HepG2 (cell line): ENCODE data around the gene ZFPL1. TPM values are rescaled to one million over a fixed set of nuclear protein-coding genes. Genes with fewer than 3 reads are reported as not detected.

Source experiments
- ATAC-seq: fragments of 200-7000 bp; cut with Tn5 transposase; 3 replicates; pipeline ENCODE4 v1.9.1; 2020; ENCODE audit warnings: mild to moderate bottlenecking, moderate library complexity
- BruUV-seq: library from RNA; stranded (reverse); fragments of 400-500 nt; replicated peaks from 2 replicates; lab custom pipeline; 2021; lab: Mats Ljungman, UMichigan
- CTCF ChIA-PET: fragments of 300-600 bp; formaldehyde crosslinking; extraction: SDS; loops from one replicate; lab custom pipeline; 2021; ENCODE audit warnings: low total read pairs, inconsistent platforms, low intra/inter-chr PET ratio; lab: Yijun Ruan, JAX
- POLR2A ChIA-PET: fragments of 350-600 bp; sonication (Branson Sonifier 250); formaldehyde crosslinking; loops from one replicate; lab custom pipeline; 2020; ENCODE audit warnings: antibody characterized with exemption, inconsistent platforms; lab: Yijun Ruan, JAX
- DNase-seq: peaks from one replicate; pipeline ENCODE4 v3.0.0-alpha.2; 2015; ENCODE audit warnings: low spot score
- FAIRE-seq: peaks from 3 replicates; lab custom pipeline; 2011; peaks lifted over from hg19 to GRCh38; lab: Jason Lieb, UNC
- H2AFZ ChIP-seq: one replicate; pipeline ENCODE4 v1.6.1; 2011; ENCODE audit warnings: low read length, inconsistent platforms
- H3K27ac ChIP-seq: fragments of 300-600 bp; 3 replicates; pipeline ENCODE4 v1.8.0; 2011; ENCODE audit warnings: mixed run types, mild to moderate bottlenecking, mixed read lengths, low read length, inconsistent platforms; ENCODE audit not compliant: insufficient read depth; ENCODE audit errors: extremely low read length
- H3K27me3 ChIP-seq, 2 experiments: fragments of 200-600 bp in 1 of 2; 2 replicates in 1 of 2; 3 replicates in 1 of 2; pipeline versions ENCODE4 v1.6.0 to v1.8.0; 2011; ENCODE audit warnings: low read length in 2 of 2, mild to moderate bottlenecking in 2 of 2, moderate library complexity in 2 of 2, inconsistent platforms in 1 of 2; ENCODE audit not compliant: insufficient read depth in 2 of 2, control insufficient read depth in 1 of 2
- H3K36me3 ChIP-seq, 2 experiments: fragments of 200-600 bp in 1 of 2; replicated peaks in 1 of 2; 2 replicates in 1 of 2; 3 replicates in 1 of 2; pipeline versions ENCODE4 v1.5.1 to v1.8.0; 2011; ENCODE audit warnings: low read length in 2 of 2, inconsistent platforms in 1 of 2; ENCODE audit not compliant: insufficient read depth in 2 of 2, control insufficient read depth in 1 of 2
- H3K4me1 ChIP-seq: 2 replicates; pipeline ENCODE4 v1.5.1; 2012; ENCODE audit warnings: low read length, inconsistent platforms; ENCODE audit not compliant: insufficient read depth
- H3K4me2 ChIP-seq: 2 replicates; pipeline ENCODE4 v1.6.0; 2011; ENCODE audit warnings: low read depth, low read length, inconsistent platforms
- H3K4me3 ChIP-seq, 3 experiments: fragments of 200-600 bp in 1 of 3; sonication (generic), shearing (Covaris generic) in 1 of 3; replicated peaks in 1 of 3; 2 replicates each; pipeline ENCODE4 v1.5.1; 2011 to 2016; ENCODE audit warnings: low read length in 3 of 3, inconsistent platforms in 2 of 3, low read depth in 2 of 3, mild to moderate bottlenecking in 2 of 3, control low read depth in 1 of 3, mixed read lengths in 1 of 3; ENCODE audit not compliant: insufficient read depth in 1 of 3
- H3K79me2 ChIP-seq: one replicate; pipeline ENCODE4 v1.6.1; 2011; ENCODE audit warnings: low read length, inconsistent platforms; ENCODE audit not compliant: insufficient read depth
- H3K9ac ChIP-seq: 2 replicates; pipeline ENCODE4 v1.6.0; 2011; ENCODE audit warnings: mild to moderate bottlenecking, low read depth, low read length, inconsistent platforms; ENCODE audit not compliant: insufficient read depth
- H3K9me3 ChIP-seq: 2 replicates; pipeline ENCODE4 v1.5.1; 2012; ENCODE audit warnings: mild to moderate bottlenecking, low read length
- H4K20me1 ChIP-seq: 2 replicates; pipeline ENCODE4 v1.6.0; 2011; ENCODE audit warnings: inconsistent platforms, mild to moderate bottlenecking, low read length, moderate library complexity; ENCODE audit not compliant: insufficient read depth
- HNF4G ChIP-seq, 2 experiments: sonication (generic) in 1 of 2; formaldehyde crosslinking in 1 of 2; IDR thresholded peaks; 2 replicates each; pipeline versions ENCODE4 v1.4.0 to v1.6.1; 2011 to 2020; ENCODE audit warnings: borderline replicate concordance in 2 of 2, low read depth in 2 of 2, mild to moderate bottlenecking in 2 of 2, low read length in 1 of 2, missing genetic modification reagents in 1 of 2, moderate library complexity in 1 of 2
- KMT2A ChIP-seq: sonication (generic); formaldehyde crosslinking; IDR thresholded peaks from 2 replicates; pipeline ENCODE4 v1.4.0; 2020; ENCODE audit warnings: missing genetic modification reagents
- MED13 ChIP-seq: sonication (generic); formaldehyde crosslinking; IDR thresholded peaks from 2 replicates; pipeline ENCODE4 v1.5.0; 2020; ENCODE audit warnings: missing genetic modification reagents
- TBX2 ChIP-seq: sonication (generic); formaldehyde crosslinking; IDR thresholded peaks from 2 replicates; pipeline ENCODE4 v1.5.0; 2020; ENCODE audit warnings: missing genetic modification reagents, mild to moderate bottlenecking, borderline replicate concordance
- ZFP90 ChIP-seq: sonication (generic); formaldehyde crosslinking; IDR thresholded peaks from 2 replicates; pipeline ENCODE4 v1.8.0; 2022; ENCODE audit warnings: missing genetic modification reagents, mild to moderate bottlenecking, inconsistent platforms, borderline replicate concordance
- ZNF282 ChIP-seq: fragments of 450-650 bp; IDR thresholded peaks from 2 replicates; pipeline ENCODE4 v1.6.1; 2018; ENCODE audit not compliant: partially characterized antibody
- ZNF484 ChIP-seq: sonication (generic); formaldehyde crosslinking; IDR thresholded peaks from 2 replicates; pipeline ENCODE4 v1.5.1; 2020; ENCODE audit warnings: mild to moderate bottlenecking, low read depth, missing genetic modification reagents, borderline replicate concordance
- ZSCAN20 ChIP-seq: sonication (generic); formaldehyde crosslinking; IDR thresholded peaks from 2 replicates; pipeline ENCODE4 v1.4.0; 2020; ENCODE audit warnings: missing genetic modification reagents, mild to moderate bottlenecking, borderline replicate concordance
- WGBS: methylation state at CpG from one replicate; pipeline ENCODE4 v1.1.6; 2017; ENCODE audit warnings: low lambda C conversion rate; 5-methylcytosine and 5-hydroxymethylcytosine counted together
- in situ Hi-C: cut with HindIII; loops from 2 replicates; pipeline ENCODE4 v1.10.0; 2017; ENCODE audit warnings: low pct_unique_long_range_greater_than_20kb; ENCODE audit not compliant: extremely low pct_ligation_motif_present
- intact Hi-C: fragments of 100-400 bp; cut with micrococcal nuclease; formaldehyde crosslinking; loops from one replicate; pipeline ENCODE4 v1.10.0; 2022; ENCODE audit not compliant: unreplicated experiment
- polyA plus RNA-seq, 8 experiments: library from polyadenylated mRNA; depleted of rRNA in 3 of 8; stranded (reverse) in 7 of 8; unstranded in 1 of 8; fragments of >200 nt; fragmentation: Illumina TruSeq in 4 of 8; extraction: Trizol in 4 of 8; gene quantifications; 2 replicates each; pipeline versions ENCODE4 v1.2.1 to v1.2.3, GENCODE V29; 2011 to 2016; ENCODE audit warnings: low read depth in 4 of 8, missing spikeins in 1 of 8, mixed read lengths in 1 of 8; ENCODE audit not compliant: insufficient read depth in 1 of 8
- total RNA-seq, 5 experiments: library from RNA; depleted of rRNA; stranded (reverse); fragments of >200 nt; fragmentation: Illumina TruSeq; extraction: Trizol; gene quantifications; 2 replicates each; pipeline ENCODE4 v1.2.3, GENCODE V29; 2016; ENCODE audit warnings: low read depth in 1 of 5
- TF ChIP-seq, protein P1 (sequence below): sonication (generic); formaldehyde crosslinking; IDR thresholded peaks from 2 replicates; pipeline ENCODE4 v1.8.1; 2022; ENCODE audit warnings: mild to moderate bottlenecking, missing genetic modification reagents
- TF ChIP-seq, protein P2 (sequence below): sonication (generic); formaldehyde crosslinking; IDR thresholded peaks from 2 replicates; pipeline ENCODE4 v1.8.1; 2023; ENCODE audit warnings: mild to moderate bottlenecking, missing genetic modification reagents
- TF ChIP-seq, protein P3 (sequence below): sonication (generic); formaldehyde crosslinking; IDR thresholded peaks from 2 replicates; pipeline ENCODE4 v1.5.0; 2020; ENCODE audit warnings: missing genetic modification reagents
- TF ChIP-seq, protein P4 (sequence below): sonication (generic); formaldehyde crosslinking; IDR thresholded peaks from 2 replicates; pipeline ENCODE4 v1.4.0; 2020; ENCODE audit warnings: missing genetic modification reagents, mild to moderate bottlenecking, borderline replicate concordance

ZFPL1 gene
- total and polyA plus RNA-seq, 2 of the 13 experiments (the other 11 are each of a cell fraction or from before 2014, with no cell fraction given): 32.2 to 56.0 TPM

DNA sequence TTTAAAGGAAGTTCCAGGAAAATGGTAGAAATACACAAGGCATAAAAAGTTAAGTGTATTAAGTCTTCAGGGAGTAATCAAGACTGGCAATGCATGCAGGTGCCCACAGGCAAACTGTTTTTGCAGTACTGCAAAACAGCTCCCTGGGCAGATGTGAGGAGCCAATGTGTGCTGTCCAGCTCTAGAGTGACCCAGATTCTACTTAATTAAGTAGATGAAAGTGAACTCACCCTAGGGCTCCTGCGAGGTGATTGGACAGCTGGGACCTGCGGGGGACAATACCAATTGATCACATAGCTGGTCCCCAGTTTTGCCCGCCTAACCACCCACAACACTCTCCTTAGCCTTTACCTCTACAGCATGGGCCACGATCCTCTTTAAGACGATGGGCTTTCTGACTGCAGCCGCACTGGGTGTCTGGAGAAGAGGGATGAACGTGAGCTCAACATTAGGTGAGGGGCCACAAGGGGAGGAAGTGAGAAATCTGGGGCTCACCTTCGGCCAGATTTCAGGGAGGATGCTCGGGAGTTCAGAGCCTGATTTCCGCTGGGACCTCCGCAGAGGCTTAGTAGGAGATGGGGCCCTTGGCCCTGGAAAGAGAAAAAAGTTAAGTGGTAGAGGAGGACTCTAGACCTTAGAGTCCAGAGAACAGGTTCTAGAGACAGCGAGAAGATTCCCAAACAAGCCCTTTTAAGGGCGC lies 738 bp upstream of the ZFPL1 start:
- BruUV-seq: TSS peak; percentile 73
- intact Hi-C loops: no loop called here
- Histone ChIP-seq H3K27ac (peak overlapping the region; percentile 83), H2AFZ (no peak overlapping the region), H3K9me3 (no peaks in the 10 kb centered on the region), H3K27me3 (no peaks in the 10 kb centered on the region; a peak in 1 of 5 replicates), H3K79me2 (peaks cover 36% of the 10 kb centered on the region), H3K4me2 (peak overlapping the region; percentile 91), H3K36me3 (peaks cover 19 to 31% of the 10 kb centered on the region in 2 experiments), H3K4me1 (peaks cover 39% of the 10 kb centered on the region), H3K9ac (peak overlapping the region; percentile 95), H4K20me1 (no peaks in the 10 kb centered on the region), H3K4me3 (peak overlapping the region; percentile 70 to 99 (median 87))
- ChIA-PET CTCF (no interaction called here), POLR2A (interaction anchor here (0.6 kb wide), 1 partner anchor 9 kb away, joined by 3 read pairs; no protein-coding TSS in a partner anchor)
- FAIRE-seq (no peak), DNase-seq (no peak), ATAC-seq (no peak)
- in situ Hi-C loops: no loop called here
- under 1% methylated on average over 12 of the region's 13 CpGs for WGBS
- TF ChIP-seq MED13 (CRISPR knock-in tag): 0 out of 2 replicates have a peak, but pooled peaks have one; percentile 16
- TF ChIP-seq ZFP90 (CRISPR knock-in tag): 0 out of 2 replicates have a peak, but pooled peaks have one; percentile 7
- TF ChIP-seq KMT2A: no peak
- TF ChIP-seq ZNF484 (CRISPR knock-in tag): peak; percentile 47; the same call in 1 of the 2 replicates
- TF ChIP-seq ZSCAN20 (CRISPR knock-in tag): 0 out of 2 replicates have a peak, but pooled peaks have one; percentile 39
- no peak for TF ChIP-seq ZNF282
- TF ChIP-seq, protein P1, sequence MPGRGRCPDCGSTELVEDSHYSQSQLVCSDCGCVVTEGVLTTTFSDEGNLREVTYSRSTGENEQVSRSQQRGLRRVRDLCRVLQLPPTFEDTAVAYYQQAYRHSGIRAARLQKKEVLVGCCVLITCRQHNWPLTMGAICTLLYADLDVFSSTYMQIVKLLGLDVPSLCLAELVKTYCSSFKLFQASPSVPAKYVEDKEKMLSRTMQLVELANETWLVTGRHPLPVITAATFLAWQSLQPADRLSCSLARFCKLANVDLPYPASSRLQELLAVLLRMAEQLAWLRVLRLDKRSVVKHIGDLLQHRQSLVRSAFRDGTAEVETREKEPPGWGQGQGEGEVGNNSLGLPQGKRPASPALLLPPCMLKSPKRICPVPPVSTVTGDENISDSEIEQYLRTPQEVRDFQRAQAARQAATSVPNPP (CRISPR knock-in tag): no peak
- TF ChIP-seq, protein P2, sequence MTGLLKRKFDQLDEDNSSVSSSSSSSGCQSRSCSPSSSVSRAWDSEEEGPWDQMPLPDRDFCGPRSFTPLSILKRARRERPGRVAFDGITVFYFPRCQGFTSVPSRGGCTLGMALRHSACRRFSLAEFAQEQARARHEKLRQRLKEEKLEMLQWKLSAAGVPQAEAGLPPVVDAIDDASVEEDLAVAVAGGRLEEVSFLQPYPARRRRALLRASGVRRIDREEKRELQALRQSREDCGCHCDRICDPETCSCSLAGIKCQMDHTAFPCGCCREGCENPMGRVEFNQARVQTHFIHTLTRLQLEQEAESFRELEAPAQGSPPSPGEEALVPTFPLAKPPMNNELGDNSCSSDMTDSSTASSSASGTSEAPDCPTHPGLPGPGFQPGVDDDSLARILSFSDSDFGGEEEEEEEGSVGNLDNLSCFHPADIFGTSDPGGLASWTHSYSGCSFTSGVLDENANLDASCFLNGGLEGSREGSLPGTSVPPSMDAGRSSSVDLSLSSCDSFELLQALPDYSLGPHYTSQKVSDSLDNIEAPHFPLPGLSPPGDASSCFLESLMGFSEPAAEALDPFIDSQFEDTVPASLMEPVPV (CRISPR knock-in tag): 0 out of 2 replicates have a peak, but pooled peaks have one; percentile 57
- TF ChIP-seq HNF4G (IDR thresholded peaks at IDR 0.05; ENCODE audit: borderline replicate concordance, low read depth, low read length): no peak
- TF ChIP-seq HNF4G (CRISPR knock-in tag; IDR thresholded peaks at IDR 0.05; ENCODE audit: borderline replicate concordance, low read depth): no peak
- no peak for TF ChIP-seq TBX2
- TF ChIP-seq, protein P3, sequence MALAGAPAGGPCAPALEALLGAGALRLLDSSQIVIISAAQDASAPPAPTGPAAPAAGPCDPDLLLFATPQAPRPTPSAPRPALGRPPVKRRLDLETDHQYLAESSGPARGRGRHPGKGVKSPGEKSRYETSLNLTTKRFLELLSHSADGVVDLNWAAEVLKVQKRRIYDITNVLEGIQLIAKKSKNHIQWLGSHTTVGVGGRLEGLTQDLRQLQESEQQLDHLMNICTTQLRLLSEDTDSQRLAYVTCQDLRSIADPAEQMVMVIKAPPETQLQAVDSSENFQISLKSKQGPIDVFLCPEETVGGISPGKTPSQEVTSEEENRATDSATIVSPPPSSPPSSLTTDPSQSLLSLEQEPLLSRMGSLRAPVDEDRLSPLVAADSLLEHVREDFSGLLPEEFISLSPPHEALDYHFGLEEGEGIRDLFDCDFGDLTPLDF (CRISPR knock-in tag): no peak
- TF ChIP-seq, protein P4, sequence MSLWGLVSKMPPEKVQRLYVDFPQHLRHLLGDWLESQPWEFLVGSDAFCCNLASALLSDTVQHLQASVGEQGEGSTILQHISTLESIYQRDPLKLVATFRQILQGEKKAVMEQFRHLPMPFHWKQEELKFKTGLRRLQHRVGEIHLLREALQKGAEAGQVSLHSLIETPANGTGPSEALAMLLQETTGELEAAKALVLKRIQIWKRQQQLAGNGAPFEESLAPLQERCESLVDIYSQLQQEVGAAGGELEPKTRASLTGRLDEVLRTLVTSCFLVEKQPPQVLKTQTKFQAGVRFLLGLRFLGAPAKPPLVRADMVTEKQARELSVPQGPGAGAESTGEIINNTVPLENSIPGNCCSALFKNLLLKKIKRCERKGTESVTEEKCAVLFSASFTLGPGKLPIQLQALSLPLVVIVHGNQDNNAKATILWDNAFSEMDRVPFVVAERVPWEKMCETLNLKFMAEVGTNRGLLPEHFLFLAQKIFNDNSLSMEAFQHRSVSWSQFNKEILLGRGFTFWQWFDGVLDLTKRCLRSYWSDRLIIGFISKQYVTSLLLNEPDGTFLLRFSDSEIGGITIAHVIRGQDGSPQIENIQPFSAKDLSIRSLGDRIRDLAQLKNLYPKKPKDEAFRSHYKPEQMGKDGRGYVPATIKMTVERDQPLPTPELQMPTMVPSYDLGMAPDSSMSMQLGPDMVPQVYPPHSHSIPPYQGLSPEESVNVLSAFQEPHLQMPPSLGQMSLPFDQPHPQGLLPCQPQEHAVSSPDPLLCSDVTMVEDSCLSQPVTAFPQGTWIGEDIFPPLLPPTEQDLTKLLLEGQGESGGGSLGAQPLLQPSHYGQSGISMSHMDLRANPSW (CRISPR knock-in tag): 0 out of 2 replicates have a peak, but pooled peaks have one; percentile 2
